Activated CD4-positive, alpha-beta memory T cell treated with anti-CD3 and anti-CD28 coated beads, Interleukin-2, amount 10 ng/mL, durations not matched to agents 7 days and 5 days (primary cell): ENCODE results near the gene MYMX. TPM values are rescaled to one million over a fixed set of nuclear protein-coding genes. Genes with fewer than 3 reads are reported as not detected.
"Not testable (repeated sequence)": the region's sequence is repeated elsewhere in the genome, so short reads cannot be mapped to it uniquely, and the experiment has no call there.

ENCODE experiments used
- CTCF ChIA-PET: fragments of 350-600 bp; sonication (Branson Sonifier 250); formaldehyde crosslinking; loops from one replicate; lab custom pipeline; 2021; ENCODE audit warnings: antibody characterized with exemption, inconsistent platforms; lab: Charles Lee
- POLR2A ChIA-PET: fragments of 350-600 bp; sonication (Branson Sonifier 250); formaldehyde crosslinking; loops from one replicate; lab custom pipeline; 2021; ENCODE audit warnings: antibody characterized with exemption; lab: Charles Lee
- DNase-seq: peaks from one replicate; pipeline ENCODE4 v3.0.0-alpha.2; 2020
- H3K27ac Mint-ChIP-seq: one replicate; pipeline ENCODE4 v1.8.0; 2021; ENCODE audit warnings: mild to moderate bottlenecking, mixed read lengths
- H3K27me3 Mint-ChIP-seq: one replicate; pipeline ENCODE4 v1.8.0; 2021; ENCODE audit warnings: mixed read lengths
- H3K36me3 Mint-ChIP-seq: one replicate; pipeline ENCODE4 v1.8.0; 2021; ENCODE audit warnings: low read depth, mixed read lengths
- H3K4me1 Mint-ChIP-seq: one replicate; pipeline ENCODE4 v1.8.0; 2021; ENCODE audit warnings: mixed read lengths
- H3K4me3 Mint-ChIP-seq: one replicate; pipeline ENCODE4 v1.8.0; 2021; ENCODE audit warnings: mild to moderate bottlenecking, mixed read lengths
- H3K9me3 Mint-ChIP-seq: one replicate; pipeline ENCODE4 v1.8.0; 2021; ENCODE audit warnings: mixed read lengths
- total RNA-seq, 2 experiments: library from RNA; stranded (reverse); gene quantifications; one replicate each; pipeline ENCODE4 v1.2.3, GENCODE V29; 2021

The MYMX gene
- total RNA-seq, 2 experiments from 2014 or later, result not detected

- H3K9me3 Mint-ChIP-seq, POLR2A ChIA-PET, H3K4me3 Mint-ChIP-seq, DNase-seq, H3K4me1 Mint-ChIP-seq, CTCF ChIA-PET, H3K36me3 Mint-ChIP-seq, H3K27ac Mint-ChIP-seq, H3K27me3 Mint-ChIP-seq: not testable (repeated sequence)
These were observed 14.7 kb downstream of the MYMX start for GRCh38 chr6:44231426-44231825.

- Mint-ChIP-seq H3K4me1 (peaks cover 21% of the 10 kb centered on the region), H3K9me3 (no peaks in the 10 kb centered on the region), H3K36me3 (peaks cover 8% of the 10 kb centered on the region), H3K4me3 (no peak overlapping the region), H3K27me3 (no peaks in the 10 kb centered on the region), H3K27ac (peak overlapping the region; percentile 2)
- CTCF ChIA-PET, result no interaction called here
- POLR2A ChIA-PET, result interaction anchor here (3.6 to 5.6 kb wide), 2 partner anchors 7 to 13 kb away, joined by 23 to 48 read pairs; partner anchors contain the start of genes HSP90AB1 and SLC29A1
- no peak for DNase-seq
These were observed 16.2 kb downstream of the MYMX start for GRCh38 chr6:44232676-44233566.

GRCh38 chr6:44233567-44234100, 16.9 kb downstream of the MYMX start:
- Mint-ChIP-seq H3K9me3 (no peaks in the 10 kb centered on the region), H3K4me3 (no peak overlapping the region), H3K27me3 (no peaks in the 10 kb centered on the region), H3K36me3 (peaks cover 8% of the 10 kb centered on the region), H3K4me1 (peaks cover 27% of the 10 kb centered on the region), H3K27ac (no peak overlapping the region)
- POLR2A ChIA-PET, result interaction anchor here (3.6 to 5.6 kb wide), 2 partner anchors 8 to 13 kb away, joined by 23 to 48 read pairs; partner anchors contain the start of genes HSP90AB1 and SLC29A1
- CTCF ChIA-PET, result interaction anchor here (0.6 to 3.0 kb wide), 5 partner anchors 9 to 571 kb away, joined by 3 to 26 read pairs (median 5); partner anchors contain the start of genes HSP90AB1, SLC29A1 and SLC35B2
- DNase-seq, result no peak

GRCh38 chr6:44234101-44235025, 17.6 kb downstream of the MYMX start:
- Mint-ChIP-seq H3K4me3 (no peak overlapping the region), H3K9me3 (no peaks in the 10 kb centered on the region), H3K27ac (no peak overlapping the region), H3K27me3 (no peaks in the 10 kb centered on the region), H3K36me3 (peaks cover 8% of the 10 kb centered on the region), H3K4me1 (peaks cover 29% of the 10 kb centered on the region)
- DNase-seq, result no peak
- ChIA-PET POLR2A (interaction anchor here (1.6 to 5.6 kb wide), 3 partner anchors 9 to 17 kb away, joined by 5 to 48 read pairs (median 23); partner anchors contain the start of genes HSP90AB1 and SLC29A1), CTCF (interaction anchor here (0.6 to 3.0 kb wide), 7 partner anchors 10 to 571 kb away, joined by 3 to 26 read pairs (median 5); partner anchors contain the start of genes HSP90AB1, SLC29A1 and SLC35B2)

GRCh38 chr6:44235269-44235668, 18.5 kb downstream of the MYMX start:
- peaks cover 8% of the 10 kb centered on the region for H3K36me3 Mint-ChIP-seq
- DNase-seq, result no peak
- peak overlapping the region; percentile 48 for H3K27ac Mint-ChIP-seq
- POLR2A ChIA-PET, result interaction anchor here (1.6 to 5.6 kb wide), 3 partner anchors 9 to 16 kb away, joined by 5 to 48 read pairs (median 23); partner anchors contain the start of genes HSP90AB1 and SLC29A1
- no peak overlapping the region for H3K4me3 Mint-ChIP-seq
- H3K9me3 Mint-ChIP-seq, result no peaks in the 10 kb centered on the region
- CTCF ChIA-PET, result interaction anchor here (0.6 to 3.0 kb wide), 6 partner anchors 11 to 139 kb away, joined by 3 to 26 read pairs (median 7); partner anchors contain the start of genes HSP90AB1, SLC29A1 and SLC35B2
- peaks cover 29% of the 10 kb centered on the region for H3K4me1 Mint-ChIP-seq
- H3K27me3 Mint-ChIP-seq, result no peaks in the 10 kb centered on the region

- Mint-ChIP-seq H3K27ac (no peak overlapping the region), H3K36me3 (peaks cover 2% of the 10 kb centered on the region), H3K4me1 (peaks cover 29% of the 10 kb centered on the region), H3K4me3 (no peak overlapping the region), H3K27me3 (no peaks in the 10 kb centered on the region), H3K9me3 (no peaks in the 10 kb centered on the region)
- CTCF ChIA-PET, result interaction anchor here (1.7 to 3.0 kb wide), 5 partner anchors 11 to 63 kb away, joined by 5 to 26 read pairs (median 11); partner anchors contain the start of genes HSP90AB1, SLC29A1 and SLC35B2
- no peak for DNase-seq
- POLR2A ChIA-PET, result interaction anchor here (1.6 to 5.6 kb wide), 3 partner anchors 10 to 16 kb away, joined by 5 to 48 read pairs (median 23); partner anchors contain the start of genes HSP90AB1 and SLC29A1
These were observed 19.3 kb downstream of the MYMX start for GRCh38 chr6:44235891-44236516.

GRCh38 chr6:44237021-44237812, 20.5 kb downstream of the MYMX start:
- Mint-ChIP-seq H3K36me3 (no peaks in the 10 kb centered on the region), H3K4me3 (peak overlapping the region; percentile 81), H3K4me1 (peaks cover 29% of the 10 kb centered on the region), H3K9me3 (no peaks in the 10 kb centered on the region), H3K27me3 (no peaks in the 10 kb centered on the region), H3K27ac (peak overlapping the region; percentile 89)
- ChIA-PET POLR2A (interaction anchor here (0.7 to 5.6 kb wide), 6 partner anchors 9 to 27 kb away, joined by 3 to 48 read pairs (median 4); partner anchors contain the start of genes HSP90AB1 and SLC29A1), CTCF (interaction anchor here (0.6 to 2.3 kb wide), 15 partner anchors 9 to 1539 kb away, joined by 3 to 27 read pairs (median 5); partner anchors contain the start of genes HSP90AB1, SLC29A1 and SLC35B2)
- DNase-seq, result peak; percentile 80

- Mint-ChIP-seq H3K9me3 (no peaks in the 10 kb centered on the region), H3K4me3 (peak overlapping the region; percentile 81), H3K27ac (peak overlapping the region; percentile 89), H3K36me3 (no peaks in the 10 kb centered on the region), H3K4me1 (peaks cover 28% of the 10 kb centered on the region), H3K27me3 (no peaks in the 10 kb centered on the region)
- POLR2A ChIA-PET, result interaction anchor here (0.7 to 5.6 kb wide), 5 partner anchors 9 to 27 kb away, joined by 3 to 48 read pairs (median 6); partner anchors contain the start of genes HSP90AB1 and SLC29A1
- CTCF ChIA-PET, result interaction anchor here (0.7 to 2.3 kb wide), 14 partner anchors 9 to 141 kb away, joined by 3 to 27 read pairs (median 5); partner anchors contain the start of genes HSP90AB1, SLC29A1 and SLC35B2
- peak; percentile 84 for DNase-seq
These were observed 21.2 kb downstream of the MYMX start for GRCh38 chr6:44237813-44238433.

GRCh38 chr6:44238687-44239350, 22.1 kb downstream of the MYMX start:
- POLR2A ChIA-PET, result interaction anchor here (1.4 to 5.6 kb wide), 3 partner anchors 8 to 13 kb away, joined by 6 to 48 read pairs (median 45); partner anchors contain the start of genes HSP90AB1 and SLC29A1
- H3K9me3 Mint-ChIP-seq, result no peaks in the 10 kb centered on the region
- no peak overlapping the region for H3K27ac Mint-ChIP-seq
- peaks cover 21% of the 10 kb centered on the region for H3K4me1 Mint-ChIP-seq
- CTCF ChIA-PET, result interaction anchor here (0.9 to 2.3 kb wide), 4 partner anchors 14 to 66 kb away, joined by 3 to 27 read pairs (median 8); partner anchors contain the start of gene SLC29A1
- no peak for DNase-seq
- no peaks in the 10 kb centered on the region for H3K27me3 Mint-ChIP-seq
- no peaks in the 10 kb centered on the region for H3K36me3 Mint-ChIP-seq
- H3K4me3 Mint-ChIP-seq, result peak overlapping the region; percentile 81

GRCh38 chr6:44243345-44243744, 26.6 kb downstream of the MYMX start:
- no peaks in the 10 kb centered on the region for H3K27me3 Mint-ChIP-seq
- ChIA-PET CTCF (interaction anchor here (1.5 to 2.1 kb wide), 2 partner anchors 16 to 19 kb away, joined by 3 to 5 read pairs; partner anchors contain the start of gene SLC29A1), POLR2A (interaction anchor here (6.0 kb wide), 1 partner anchor 12 kb away, joined by 136 read pairs; the partner anchor contains the start of gene SLC35B2)
- no peak overlapping the region for H3K4me3 Mint-ChIP-seq
- H3K36me3 Mint-ChIP-seq, result peaks cover 16% of the 10 kb centered on the region
- DNase-seq, result no peak
- H3K9me3 Mint-ChIP-seq, result no peaks in the 10 kb centered on the region
- peaks cover 21% of the 10 kb centered on the region for H3K4me1 Mint-ChIP-seq
- H3K27ac Mint-ChIP-seq, result no peak overlapping the region
